CMK (cell line): ENCODE measurements around the gene B4GALNT4.
"Not testable (repeated sequence)": the region's sequence is repeated elsewhere in the genome, so short reads cannot be mapped to it uniquely, and the experiment has no call there.

Experiments used
- DNase-seq: peaks from one replicate; pipeline ENCODE4 v3.0.0-alpha.2; 2010; ENCODE audit warnings: low read depth

B4GALNT4 gene

GRCh38 chr11:369336-370018 lies at the start of gene B4GALNT4:
B4GALNT4 (plus strand) TSS chr11:369499; CDS start chr11:369804, 305 bp downstream.
- no peak for DNase-seq

DNA sequence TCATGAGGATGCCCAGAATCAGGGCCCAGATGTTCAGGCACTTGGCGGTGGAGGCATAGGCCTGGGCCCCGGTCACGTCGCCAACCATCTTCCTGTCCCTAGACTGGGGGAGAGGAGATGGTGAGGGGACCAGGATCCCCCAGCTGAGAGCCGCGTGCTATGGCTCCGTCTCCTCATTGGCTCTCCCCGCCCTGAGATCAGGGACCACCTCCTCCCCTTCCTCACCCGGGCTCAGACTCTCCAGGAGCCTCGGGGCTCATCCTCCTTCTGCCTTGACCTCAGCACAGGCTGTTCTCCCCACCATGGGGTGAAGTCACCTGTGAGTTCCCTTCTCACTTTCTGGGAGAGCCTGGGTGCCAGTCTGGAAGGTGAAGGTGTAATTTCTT lies 49.4 kb upstream of the B4GALNT4 start:
- not testable (repeated sequence) for DNase-seq

GRCh38 chr11:324156-324555 lies 45.1 kb upstream of the B4GALNT4 start:
- DNase-seq = no peak

- not testable (repeated sequence) for DNase-seq
Measured at GRCh38 chr11:324593-325517, 44.4 kb upstream of the B4GALNT4 start.

- DNase-seq = no peak
Measured at GRCh38 chr11:325796-326591, 43.3 kb upstream of the B4GALNT4 start.

- no peak for DNase-seq
Measured at GRCh38 chr11:326592-326841, 42.8 kb upstream of the B4GALNT4 start.

DNA sequence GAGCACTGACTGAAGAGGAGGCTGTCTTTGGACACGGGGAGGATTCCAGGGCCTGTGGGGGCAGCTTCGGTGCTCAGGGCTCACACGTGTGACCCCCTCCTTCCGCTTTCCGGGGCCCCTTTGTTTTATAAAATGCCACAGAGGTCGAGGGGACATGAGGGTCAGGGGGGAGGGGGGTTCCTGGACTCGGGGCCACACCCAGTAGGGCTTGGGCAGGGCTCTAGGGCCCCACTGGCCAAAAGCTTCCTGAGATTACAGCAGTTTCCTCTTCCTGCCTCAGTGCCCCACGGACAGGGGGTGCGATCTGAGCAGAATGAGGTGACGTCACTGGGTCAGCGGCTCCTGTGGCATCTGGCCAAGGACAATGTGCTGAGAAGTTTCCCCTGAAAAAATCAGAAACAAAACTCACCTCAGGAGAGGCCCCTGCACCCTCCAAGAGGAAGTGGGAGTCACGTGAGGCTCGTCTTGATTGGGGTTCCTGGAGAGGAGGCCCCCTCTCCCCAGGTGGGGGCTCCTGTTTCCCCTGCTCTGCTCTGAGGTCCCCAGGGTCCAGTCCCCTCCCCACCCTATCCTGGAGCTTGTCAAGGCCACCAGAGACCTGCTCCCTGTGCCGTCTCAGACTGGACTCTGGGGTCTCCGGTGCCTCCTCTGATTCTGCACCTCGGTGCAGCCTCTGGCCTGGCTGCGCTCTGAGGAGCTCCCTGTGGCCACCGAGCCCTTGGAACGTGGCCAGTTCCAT lies 42.3 kb upstream of the B4GALNT4 start:
- DNase-seq = peak; percentile 83

GRCh38 chr11:327581-327923 lies 41.7 kb upstream of the B4GALNT4 start:
- no peak for DNase-seq

- DNase-seq = no peak
Measured at GRCh38 chr11:328012-328411, 41.3 kb upstream of the B4GALNT4 start.

- DNase-seq = not testable (repeated sequence)
Measured at GRCh38 chr11:328516-329100, 40.7 kb upstream of the B4GALNT4 start.

DNA sequence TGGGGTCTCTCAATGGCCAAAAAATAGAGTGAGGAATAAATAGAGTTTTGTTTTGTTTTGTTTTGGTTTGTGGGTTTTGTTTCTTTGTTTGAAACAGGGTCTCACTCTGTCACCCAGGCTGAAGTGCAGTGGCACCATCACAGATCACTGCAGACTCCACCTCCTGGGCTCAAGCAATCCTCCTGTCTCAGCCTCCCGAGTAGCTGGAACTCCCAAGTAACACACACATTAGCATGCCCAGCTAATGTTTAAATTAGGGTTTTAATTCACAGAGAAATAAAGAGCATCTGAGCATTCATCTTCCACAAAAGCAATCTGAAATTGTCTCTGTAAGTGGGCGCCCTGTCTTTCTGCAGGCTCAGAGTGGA lies 39.4 kb upstream of the B4GALNT4 start:
- DNase-seq = no peak

DNA sequence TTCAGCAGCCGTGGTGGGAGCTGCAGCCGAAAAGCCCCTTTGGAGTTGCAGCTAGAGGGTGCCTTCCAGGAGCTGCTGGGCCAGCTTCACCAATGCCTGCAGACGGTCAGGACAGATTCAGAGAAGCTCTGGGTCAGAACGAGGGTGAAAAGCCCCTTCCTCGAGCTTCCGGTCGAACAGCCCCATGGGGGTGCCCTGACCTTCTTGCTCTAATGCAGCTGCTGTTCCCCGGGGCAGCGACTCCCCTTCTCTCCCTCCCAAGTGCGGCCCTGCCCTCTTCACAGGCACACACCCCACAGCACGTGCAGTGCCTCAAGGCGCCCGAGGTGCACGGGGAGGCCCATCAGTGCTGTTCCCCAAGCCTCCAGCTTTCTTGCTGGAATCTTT lies 39.0 kb upstream of the B4GALNT4 start:
- no peak for DNase-seq

GRCh38 chr11:330694-331357 lies 38.5 kb upstream of the B4GALNT4 start:
- DNase-seq = no peak

GRCh38 chr11:331358-332060 lies 37.8 kb upstream of the B4GALNT4 start:
- DNase-seq = no peak

DNA sequence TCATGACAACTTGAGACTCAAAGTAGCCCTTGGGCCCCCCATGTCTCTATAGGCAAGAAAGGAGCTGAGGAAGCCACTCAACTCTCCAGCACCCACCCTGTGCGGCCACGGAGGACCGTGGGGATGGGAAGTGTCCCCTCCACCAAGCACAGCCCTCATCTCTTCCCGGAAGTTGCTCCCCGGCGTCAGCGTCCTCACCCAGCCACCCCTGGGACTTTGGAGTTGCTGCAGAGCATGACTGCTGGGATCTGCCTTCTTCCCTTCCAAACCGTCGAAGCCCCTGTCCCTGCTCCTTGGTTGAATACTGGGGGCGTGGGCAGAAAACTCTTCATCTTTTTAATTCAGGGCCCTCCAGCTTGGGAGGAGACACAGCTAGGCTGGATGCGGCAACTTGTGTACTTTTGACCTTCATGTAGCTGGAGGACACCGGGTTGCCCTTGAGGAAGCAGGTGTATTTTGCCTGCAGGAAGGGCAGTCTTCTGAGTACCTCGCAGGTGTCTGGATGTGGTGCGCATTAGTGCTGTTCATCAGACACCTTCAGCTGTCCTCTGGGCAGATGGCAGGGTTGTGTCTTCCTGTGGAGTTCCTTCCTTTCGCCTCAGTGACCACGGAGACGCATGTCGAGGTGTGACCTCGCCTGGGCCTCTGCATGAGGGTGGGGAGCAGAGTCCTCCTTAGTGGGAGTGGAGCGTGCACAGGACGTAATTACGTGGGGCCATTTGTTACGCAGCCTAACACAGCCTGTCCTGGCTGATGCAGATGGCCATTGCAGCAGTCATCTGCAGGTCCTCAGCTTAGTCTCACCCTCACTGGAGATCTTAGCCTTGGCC lies 36.4 kb upstream of the B4GALNT4 start:
- DNase-seq = no peak

GRCh38 chr11:333616-334263 lies 35.6 kb upstream of the B4GALNT4 start:
- not testable (repeated sequence) for DNase-seq

- no peak for DNase-seq
Measured at GRCh38 chr11:334264-334994, 34.9 kb upstream of the B4GALNT4 start.
